NCI-H2196 treated with DMSO at 0.1 percent for 48 hours (cell line): Measurements from ENCODE around the gene STARD10.

Experiments used
- DNase-seq: peaks from one replicate; lab custom pipeline; 2025; ENCODE audit not compliant: unreplicated experiment; lab: John Stamatoyannopoulos, UW

STARD10 gene

DNA sequence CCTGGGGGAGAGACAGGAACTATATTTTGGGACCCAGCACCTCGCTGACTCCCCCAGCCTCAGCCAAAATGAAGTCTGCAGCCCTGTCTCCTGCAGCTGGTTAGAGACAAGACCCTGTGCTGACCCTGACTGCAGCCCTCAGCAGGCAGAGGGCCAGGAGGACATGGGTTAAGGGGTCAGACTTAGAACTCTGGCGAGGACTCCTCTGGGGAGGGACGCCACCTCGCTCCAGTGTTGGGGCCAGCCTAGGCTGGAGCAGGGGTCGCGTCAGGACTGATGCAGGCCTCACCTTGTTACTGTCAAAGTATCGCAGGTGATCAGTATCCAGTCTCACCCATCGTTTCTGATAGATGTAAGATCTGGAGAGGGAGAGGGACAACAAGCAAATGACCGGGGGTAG lies 82.7 kb downstream of the STARD10 start:
- no peak for DNase-seq

DNA sequence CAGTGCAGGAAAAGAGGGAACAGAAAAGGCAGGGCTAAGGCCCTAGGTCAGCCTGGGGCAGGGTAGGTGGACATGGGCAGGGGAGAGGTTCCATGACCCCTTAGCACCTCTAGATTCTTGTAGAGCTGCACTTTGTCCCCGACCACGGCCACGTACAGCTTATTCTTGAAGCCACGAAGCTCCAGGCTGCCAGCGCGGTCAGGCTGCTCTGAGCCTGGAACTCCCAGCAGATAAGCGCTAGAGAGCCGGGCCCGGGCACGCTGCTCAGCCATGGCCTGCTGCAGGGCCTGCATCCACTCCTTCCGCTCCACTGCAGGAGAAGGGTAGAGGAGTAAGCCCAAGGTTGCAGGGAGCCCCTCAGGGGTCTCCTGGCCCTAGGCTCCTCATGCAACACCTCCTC lies 83.6 kb downstream of the STARD10 start:
- DNase-seq, result no peak

DNA sequence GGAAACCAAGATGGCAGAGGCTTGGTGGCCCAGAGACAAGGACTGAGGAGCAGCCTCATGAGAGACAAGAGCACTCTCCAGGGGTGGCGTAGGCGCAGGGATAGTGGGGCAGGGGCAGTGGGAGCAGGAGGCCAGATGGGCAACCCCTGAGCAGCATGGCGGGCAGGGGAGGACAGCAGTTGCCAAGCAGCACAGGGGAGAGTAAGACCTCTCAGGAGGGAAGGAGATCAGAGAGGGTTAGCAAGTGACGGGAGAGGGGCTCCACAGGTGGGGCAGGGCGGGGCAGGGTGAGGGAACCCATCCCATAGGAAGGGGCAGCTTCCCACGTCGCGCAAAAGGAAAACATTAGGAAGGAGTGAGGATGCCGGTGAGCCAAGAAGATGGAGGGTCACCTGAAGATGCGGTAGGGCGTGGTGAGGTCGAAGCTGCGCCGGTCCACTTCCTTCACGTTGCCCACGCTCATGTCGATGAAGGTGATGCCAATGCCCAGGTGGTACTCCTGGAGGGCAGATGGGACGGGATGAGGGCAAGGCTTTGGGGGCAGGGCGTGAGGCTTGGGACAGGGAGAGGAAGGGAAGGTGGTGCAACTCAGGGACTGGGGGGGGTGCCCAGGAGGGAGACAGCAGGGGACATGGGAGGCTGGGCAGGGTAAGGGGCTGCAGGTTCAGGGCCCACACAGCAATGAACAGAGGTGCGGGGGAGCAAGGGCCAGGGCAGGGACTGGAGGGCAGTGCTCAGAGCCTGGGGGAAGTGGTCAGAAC lies 84.2 kb downstream of the STARD10 start:
- DNase-seq, result no peak

DNA sequence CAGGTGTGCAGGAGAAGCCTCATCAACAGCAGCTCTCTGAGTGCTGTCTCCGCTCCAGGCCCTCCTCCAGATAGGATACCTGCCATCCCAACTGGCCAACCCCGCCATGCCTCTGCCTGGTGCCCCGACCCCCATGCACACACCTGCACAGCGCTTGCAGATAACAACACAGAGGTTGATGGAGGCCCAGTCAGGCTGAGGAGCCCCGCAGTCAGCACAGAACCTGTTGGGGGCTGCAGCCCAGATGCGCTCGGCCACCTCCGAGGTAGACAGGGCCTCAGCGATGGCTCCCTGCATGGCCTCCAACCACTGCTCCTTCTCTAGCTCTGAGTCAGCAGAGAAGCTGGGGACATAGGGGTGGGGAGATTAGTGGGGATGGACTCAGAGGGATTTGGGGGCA lies 86.8 kb downstream of the STARD10 start:
- no peak for DNase-seq

DNA sequence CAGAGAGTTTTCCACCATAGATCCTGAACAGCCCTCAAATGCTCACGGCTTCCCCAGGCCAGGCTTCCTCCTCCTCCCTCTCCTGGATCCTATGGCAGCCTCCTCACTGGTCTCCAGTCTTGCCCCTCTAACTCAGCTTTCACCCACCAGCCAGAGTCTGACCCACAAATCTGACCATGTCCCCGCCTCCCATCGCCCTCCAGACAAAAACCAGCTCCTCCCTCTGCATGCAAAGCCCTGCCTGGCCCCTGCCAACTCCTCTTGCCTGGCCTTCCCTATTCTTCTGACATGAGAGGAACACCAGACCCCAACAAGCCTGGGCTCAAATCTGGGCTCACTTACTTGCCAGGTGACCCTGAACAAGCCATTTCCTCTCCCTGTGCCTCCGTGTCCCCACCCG lies 87.3 kb downstream of the STARD10 start:
- no peak for DNase-seq

GRCh38 chr11:72705442-72706365 lies 88.1 kb downstream of the STARD10 start:
- DNase-seq, result no peak

DNA sequence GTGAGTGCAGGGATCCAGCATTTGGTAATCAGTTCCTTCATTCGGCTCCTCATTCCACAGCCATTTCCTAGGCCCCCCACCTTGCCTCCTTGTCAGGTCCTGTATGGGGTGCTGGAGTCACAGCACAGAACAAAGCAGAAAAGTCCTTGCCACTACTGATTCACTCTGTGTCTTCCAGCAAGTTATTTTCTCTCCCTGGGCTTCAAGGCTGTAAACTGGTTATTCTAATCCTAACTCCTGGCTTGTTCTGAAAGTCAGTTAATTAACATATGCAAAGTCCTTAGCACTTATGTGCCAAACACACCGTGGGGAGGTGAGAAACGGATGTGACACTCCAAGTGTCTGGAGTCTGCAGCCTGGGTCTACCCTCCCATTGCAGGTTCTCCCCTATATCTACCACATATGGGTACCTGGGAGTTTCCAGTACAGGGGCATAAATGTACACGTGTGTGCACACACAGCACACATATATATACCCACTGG lies 89.0 kb downstream of the STARD10 start:
- no peak for DNase-seq
